ENCODE results near the gene IFT80.

DNA sequence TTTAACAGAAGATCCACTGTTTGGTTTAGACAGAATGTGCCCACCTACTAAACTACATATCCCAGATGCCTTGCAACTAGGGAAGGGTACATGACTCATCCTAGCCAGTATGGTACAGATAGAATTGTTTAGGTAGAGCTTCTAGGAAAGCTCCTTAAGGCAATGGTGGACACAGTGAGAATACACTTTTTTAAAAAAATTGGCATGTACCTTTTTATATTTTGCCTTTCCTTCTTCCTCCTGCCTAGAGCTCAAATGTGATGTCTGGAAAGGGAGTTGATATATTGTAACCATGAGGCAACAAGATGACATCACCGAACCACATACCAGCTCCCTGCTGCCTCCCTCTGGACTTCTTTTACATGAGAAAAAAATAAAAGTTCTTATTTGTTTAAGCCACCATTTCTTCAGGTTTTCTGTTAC lies 188.2 kb downstream of the IFT80 start:
- TF ChIP-seq, protein P1, sequence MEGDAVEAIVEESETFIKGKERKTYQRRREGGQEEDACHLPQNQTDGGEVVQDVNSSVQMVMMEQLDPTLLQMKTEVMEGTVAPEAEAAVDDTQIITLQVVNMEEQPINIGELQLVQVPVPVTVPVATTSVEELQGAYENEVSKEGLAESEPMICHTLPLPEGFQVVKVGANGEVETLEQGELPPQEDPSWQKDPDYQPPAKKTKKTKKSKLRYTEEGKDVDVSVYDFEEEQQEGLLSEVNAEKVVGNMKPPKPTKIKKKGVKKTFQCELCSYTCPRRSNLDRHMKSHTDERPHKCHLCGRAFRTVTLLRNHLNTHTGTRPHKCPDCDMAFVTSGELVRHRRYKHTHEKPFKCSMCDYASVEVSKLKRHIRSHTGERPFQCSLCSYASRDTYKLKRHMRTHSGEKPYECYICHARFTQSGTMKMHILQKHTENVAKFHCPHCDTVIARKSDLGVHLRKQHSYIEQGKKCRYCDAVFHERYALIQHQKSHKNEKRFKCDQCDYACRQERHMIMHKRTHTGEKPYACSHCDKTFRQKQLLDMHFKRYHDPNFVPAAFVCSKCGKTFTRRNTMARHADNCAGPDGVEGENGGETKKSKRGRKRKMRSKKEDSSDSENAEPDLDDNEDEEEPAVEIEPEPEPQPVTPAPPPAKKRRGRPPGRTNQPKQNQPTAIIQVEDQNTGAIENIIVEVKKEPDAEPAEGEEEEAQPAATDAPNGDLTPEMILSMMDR (IDR thresholded peaks at IDR 0.05; ENCODE audit: low read length): no peak
- no peak for TF ChIP-seq EZH2 (IDR thresholded peaks at IDR 0.05; ENCODE audit: borderline replicate concordance, low read length)

All from OCI-LY1 (cell line).